HG03135 (cell line): ENCODE data around the gene STK26.
"Not testable (repeated sequence)": the region's sequence is repeated elsewhere in the genome, so short reads cannot be mapped to it uniquely, and the experiment has no call there.

Source experiments
- ATAC-seq: cut with Tn5 transposase; IDR thresholded peaks from one replicate; pipeline ENCODE4 v1.9.1; 2021; ENCODE audit warnings: mild to moderate bottlenecking, moderate library complexity; ENCODE audit not compliant: unreplicated experiment

Gene STK26

DNA sequence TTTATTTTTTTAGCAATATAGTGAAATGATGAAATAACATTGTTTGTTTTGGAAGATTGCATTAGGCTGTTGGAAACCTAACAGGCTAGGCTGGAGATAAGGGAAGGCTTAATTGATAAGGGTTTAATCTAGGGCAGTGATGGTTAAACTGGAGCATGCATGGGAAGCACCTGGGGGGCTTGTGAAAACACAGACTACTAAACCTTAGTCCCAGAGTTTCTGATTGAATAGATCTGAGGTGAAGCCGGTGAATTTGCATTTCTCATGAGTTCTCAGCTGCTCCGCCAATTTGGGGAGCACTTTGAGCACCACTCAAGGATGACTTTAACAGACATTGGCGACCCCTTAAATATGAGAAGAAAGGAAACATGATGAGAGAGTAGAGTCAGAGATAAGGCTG is 11.5 kb downstream of the STK26 start:
- no peak for ATAC-seq

DNA sequence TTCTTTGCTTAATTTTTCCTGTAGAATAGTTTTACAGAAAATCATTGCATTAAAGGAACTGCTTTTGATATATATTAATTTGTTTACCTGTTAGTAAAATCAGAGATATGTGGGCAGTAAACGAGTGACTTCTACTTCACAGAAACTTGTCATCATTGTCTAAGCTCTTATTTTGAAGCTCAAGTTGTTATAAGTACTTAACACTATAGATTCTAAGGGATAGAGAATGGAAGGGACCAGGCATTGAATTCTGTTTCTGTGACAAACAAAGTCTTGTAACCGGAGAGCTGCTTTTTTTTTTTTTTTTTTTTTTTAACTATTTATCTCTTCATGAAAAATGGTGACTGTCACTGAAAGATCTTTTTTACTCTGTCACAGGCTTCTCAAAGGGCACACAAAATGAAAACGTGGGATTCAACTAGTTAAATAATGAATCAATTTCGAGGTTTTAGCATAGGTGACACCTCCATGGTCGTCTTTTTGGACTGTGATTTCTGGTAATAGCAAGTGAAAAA is 14.4 kb downstream of the STK26 start:
- ATAC-seq: no peak

DNA sequence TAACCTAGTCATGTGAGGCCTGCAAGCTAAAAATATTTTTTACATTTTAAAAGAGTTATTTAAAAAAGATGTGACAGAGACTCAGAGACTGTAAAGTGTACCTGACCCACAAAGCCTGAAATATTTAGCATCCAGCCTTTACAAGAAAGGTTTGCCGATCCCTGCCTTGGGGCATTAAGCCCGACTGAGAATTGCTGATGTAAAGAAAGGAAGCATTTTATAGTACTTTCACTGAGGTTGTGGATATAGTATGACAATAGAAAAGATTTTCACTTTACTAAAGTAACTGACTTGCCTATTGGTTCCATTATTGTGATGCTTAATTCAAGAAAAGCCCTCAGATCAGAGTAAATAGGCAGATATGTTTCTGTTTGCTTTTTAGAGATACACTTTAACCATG is 17.0 kb downstream of the STK26 start:
- ATAC-seq: no peak

DNA sequence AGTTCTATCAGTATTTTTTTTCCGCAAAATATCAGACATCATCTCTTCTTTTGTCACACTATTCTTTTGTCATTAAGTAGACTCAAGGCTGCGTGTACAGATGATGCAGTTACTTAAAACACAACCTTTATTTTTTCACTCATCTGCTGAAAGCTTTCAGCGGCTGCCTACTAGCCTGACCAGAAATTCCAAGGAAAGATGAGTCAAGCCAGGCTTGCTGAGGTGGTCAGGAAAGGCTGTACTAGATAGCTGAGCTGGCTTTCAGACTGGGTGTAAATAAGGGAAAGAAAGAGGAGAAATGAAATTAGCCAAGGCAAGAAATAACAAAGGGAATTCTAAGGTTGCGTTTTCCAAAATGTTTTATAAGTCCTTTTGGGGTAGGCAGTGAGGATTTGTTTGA is 17.9 kb downstream of the STK26 start:
- ATAC-seq: no peak

DNA sequence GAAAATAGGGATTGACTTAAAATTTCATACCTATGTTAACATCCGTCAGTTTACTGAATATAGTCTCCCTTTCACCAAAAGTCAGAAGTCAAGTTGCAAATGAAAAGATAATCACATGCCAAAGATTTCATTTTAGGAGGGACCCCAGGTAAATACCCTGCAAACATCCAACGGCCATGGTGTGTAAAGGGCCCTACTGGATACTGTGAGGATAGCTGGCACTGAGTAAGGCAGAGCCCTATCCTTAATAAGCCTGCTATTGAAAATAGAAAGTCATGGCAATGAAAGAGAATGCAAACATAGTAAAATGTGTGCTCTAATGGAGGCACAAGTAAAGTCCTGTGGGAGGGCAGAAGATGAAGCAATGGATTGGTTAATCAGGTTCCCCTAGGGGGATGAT is 20.9 kb downstream of the STK26 start:
- no peak for ATAC-seq

DNA sequence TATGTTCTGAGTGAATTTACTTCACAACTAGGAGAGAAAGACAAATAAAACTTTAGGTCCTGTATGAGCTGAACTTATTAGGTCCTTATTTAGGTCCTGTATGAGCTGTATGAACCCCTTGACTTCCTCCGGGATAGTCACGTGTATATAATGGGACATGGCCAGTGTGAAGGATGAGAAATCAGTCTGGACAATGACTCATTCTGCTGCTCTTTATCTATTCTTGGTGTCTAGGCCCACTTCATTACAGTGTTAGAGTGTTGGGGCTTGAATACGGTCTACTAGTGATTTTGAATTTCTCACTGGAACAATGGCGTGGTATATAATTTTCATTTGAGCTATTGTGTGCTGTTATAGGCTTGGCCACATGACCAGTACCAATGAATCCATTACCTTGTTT is 21.9 kb downstream of the STK26 start:
- ATAC-seq: no peak

DNA sequence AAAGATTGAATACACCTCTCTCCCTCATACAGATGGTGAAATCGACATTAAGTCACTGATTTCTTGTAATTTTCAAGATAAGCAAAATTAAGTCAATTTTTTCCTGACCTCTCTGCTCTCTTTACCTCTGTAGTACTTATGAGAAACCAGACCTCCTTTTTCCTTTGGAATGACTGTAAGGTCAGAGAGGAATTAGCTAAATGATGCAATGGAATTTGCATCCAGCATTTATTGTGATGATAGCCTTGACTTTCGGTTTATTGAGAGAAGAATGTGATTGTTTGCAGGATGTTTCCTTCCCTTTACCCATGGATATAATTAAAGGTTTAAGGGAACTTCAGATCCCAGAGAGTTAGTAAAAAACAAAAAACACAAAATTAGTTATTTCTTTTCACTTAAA is 22.4 kb downstream of the STK26 start:
- ATAC-seq: no peak

DNA sequence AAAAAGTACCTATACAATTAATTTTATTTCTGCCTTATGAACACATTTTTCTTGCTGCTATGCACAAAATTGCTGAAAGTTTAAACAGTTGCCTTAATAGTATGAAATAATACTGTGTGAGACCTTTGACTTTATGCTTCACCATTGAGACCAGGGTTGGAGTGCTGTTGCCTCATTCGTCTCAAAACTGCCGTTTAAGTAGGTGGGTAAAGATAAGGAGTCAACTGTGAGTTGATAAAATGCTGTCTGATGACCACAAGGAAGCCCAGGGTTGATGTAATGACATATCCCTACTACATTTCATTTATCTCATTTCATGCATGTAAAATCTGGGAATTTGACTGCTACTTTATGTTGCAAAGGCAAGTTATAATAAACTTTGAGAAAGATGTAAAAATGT is 23.4 kb downstream of the STK26 start:
- no peak for ATAC-seq

DNA sequence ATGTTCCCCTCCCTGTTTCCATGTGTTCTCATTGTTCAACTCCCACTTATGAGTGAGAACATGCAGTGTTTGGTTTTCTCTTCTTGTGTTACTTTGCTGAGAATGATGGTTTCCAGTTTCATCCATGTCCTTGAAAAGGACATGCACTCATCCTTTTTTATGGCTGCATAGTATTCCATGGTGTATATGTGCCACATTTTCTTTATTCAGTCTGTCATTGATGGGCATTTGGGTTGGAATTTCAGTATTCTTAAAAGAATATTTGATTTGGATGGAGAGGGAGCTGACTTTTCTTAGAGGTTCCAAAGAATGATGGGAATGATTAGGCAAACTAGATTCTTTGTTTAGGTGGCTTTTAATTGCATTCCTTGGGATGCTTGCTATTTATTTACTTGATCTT is 28.7 kb downstream of the STK26 start:
- ATAC-seq: not testable (repeated sequence)

DNA sequence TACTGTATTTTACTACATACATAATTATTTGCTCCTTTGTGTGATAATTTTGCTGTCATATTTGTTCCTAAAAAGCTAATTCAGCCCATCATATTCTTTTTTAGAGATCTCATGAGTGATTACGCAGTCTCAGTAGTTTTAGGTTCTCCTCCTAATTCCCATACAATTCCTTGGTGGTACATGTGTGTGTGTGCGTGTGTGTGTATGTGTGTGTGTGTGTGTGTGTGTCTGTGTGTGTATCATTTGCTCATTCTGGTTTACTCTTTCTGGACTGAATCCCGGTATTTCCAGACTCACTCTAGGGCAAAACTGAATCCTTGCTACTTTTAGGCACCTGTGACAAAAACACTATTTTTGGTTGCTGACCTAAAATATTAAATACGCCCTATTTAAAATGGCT is 34.9 kb downstream of the STK26 start:
- no peak for ATAC-seq

DNA sequence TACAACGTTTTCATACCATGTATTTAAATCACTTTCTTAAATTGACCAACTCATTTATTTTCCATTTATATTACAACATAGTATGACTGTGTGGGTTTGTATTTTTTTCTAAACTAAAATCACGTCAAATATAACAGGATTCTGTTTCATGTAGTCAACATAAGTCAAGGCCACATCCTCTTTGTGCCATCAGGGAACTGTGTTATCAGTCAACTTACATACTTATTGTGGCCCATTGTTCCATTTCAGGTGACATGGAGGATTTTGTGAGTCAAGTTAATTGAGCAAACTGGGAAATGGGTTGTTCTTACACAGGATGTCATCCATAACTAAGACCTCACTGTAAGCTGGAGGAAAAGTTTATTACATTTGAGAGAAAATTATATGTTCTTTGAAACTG is 35.9 kb downstream of the STK26 start:
- no peak for ATAC-seq

DNA sequence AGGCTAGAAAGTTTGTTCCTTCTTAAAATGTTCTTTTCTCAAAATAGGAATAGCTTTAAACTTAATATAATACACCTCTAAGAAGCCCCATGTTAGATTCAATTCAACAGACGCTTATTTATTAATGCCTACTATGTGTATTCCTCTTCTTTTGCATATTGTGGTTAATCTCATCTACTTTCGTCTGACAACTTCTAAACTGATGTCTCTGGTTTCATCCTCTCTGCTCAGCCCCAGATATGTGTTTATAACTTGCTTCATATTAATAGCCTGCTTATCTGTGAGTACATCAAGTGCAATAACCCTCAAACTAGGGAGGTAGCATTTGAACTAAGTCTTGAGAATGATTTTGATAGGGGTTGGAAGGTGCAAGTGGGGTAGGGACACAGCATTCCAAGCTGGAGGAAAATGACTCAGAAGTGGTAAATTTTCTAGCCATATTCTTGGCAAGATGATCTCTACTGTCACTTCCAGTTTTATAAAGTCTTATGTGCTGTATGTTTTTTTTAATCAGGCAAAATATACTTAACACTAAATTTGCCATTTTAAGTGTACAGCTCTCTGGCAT is 37.0 kb downstream of the STK26 start:
- no peak for ATAC-seq

DNA sequence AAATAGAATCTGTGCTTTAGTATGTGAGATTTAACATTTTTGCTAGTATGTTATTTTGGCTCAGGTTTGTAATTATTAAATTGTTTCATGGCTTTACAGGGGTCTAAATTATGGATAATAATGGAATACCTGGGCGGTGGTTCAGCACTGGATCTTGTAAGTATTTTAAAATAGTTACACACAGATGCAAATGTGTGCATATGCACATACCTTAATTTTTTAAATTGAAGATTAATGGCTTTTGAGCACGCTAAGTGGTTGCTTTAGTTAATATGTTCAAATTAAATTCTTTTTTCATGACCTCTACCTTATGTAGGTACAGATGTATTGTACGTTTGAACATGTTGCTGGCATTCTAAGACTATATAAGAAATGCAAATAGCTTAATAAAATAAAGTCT is 40.2 kb downstream of the STK26 start:
- no peak for ATAC-seq

DNA sequence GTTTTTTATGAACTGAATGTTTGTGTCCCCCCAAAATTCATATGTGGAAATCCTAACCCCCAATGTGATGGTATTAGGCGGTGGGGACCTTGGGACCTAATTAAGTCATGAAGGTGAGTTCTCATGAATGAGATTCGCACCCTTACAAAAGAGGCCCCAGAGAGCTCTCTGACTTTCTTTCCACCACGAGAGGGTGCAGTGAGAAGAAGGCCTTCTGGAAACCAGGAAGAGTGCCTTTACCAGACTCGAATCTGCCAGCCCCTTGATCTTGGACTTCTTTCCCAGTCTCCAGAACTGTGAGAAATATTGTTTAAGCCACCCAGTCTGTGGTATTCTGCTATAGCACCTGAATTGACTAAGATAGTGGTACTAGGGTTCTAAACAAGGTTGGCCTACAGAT is 40.8 kb downstream of the STK26 start:
- ATAC-seq: no peak

DNA sequence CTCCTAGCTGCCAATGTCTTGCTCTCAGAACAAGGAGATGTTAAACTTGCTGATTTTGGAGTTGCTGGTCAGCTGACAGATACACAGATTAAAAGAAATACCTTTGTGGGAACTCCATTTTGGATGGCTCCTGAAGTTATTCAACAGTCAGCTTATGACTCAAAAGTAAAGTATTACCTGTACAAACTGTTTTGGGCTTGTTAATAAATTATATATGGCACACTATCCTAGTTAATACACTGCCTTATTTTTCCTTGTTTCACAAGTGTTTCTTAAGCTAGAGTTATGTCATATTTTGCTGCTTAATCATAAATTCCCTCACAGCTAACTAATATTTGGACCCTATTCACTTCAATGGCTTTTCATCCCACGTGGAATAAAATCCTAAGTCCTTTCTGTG is 45.3 kb downstream of the STK26 start:
- ATAC-seq: no peak

DNA sequence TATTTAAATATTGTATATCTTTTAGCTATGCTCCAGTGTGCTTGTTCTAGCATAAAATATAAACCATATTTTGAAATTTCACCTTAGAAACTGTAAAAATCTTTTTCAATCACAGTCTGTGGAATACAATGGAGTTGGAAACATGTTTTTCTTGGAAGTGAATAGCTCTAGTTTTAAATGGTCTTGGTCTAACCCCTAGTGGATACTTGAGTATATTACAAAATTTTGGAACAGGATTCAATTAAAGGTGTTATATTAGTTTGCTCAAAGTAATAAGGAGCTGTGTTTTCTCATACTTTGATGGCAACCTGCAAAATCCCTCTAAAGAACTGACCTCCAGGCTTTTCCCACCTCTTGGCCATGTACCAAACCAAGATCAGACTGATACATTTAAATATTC is 48.2 kb downstream of the STK26 start:
- no peak for ATAC-seq

DNA sequence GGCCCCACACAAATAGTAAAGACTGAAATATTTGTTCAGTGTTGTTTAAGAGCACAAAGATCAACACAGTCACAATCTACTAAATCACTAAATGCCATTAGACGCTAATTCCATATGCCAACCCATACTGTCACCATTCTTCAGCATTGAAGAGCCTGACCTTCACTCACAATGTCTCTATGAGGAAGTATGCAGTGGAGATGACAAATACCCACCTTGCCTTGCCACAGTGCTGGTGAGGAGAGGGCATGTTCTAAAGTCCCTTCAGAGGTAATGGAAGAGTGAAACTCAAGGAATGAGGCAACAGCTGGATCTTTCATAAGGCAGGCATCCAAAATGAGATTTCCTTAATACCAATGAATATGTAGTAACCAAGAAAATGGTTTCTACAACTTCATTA is 54.3 kb downstream of the STK26 start:
- no peak for ATAC-seq

DNA sequence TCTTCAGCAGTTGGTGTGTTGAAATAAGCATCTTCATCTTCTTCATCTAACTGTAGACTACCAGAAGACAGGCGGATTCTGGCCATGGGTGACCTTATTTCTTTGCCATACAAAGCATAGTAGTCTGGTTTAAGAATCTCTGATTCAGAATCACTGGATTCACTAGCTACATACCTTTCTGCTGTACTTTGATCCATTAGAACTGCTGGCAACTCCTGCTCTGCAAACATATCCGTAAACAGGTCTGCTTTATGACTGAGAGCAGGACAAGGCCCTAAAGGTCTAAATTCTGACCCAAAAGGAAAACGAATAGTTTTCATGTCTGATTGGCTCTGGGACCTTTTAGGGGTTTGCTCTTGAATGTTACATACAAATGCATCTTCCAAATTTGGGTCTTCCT is 54.8 kb downstream of the STK26 start:
- no peak for ATAC-seq

DNA sequence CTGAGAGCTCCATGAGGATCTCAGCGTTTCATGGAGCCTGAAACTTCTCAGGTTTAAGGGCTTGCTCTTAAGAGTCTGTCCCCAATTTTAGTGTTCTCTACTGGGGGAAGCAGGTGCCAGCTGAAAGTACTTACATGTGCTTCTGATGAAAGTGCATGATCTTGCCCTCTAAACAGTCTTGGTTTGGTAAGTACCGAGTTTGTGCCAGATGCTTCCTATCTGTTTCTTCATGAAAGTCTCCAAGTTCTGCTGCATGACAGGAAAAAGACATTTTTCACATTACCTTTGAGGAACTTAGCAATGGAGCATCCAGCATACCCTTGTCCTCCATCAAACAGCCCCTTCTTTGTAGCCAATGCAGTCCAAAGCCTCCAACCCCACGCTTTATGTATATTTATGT is 62.7 kb downstream of the STK26 start:
- ATAC-seq: no peak

DNA sequence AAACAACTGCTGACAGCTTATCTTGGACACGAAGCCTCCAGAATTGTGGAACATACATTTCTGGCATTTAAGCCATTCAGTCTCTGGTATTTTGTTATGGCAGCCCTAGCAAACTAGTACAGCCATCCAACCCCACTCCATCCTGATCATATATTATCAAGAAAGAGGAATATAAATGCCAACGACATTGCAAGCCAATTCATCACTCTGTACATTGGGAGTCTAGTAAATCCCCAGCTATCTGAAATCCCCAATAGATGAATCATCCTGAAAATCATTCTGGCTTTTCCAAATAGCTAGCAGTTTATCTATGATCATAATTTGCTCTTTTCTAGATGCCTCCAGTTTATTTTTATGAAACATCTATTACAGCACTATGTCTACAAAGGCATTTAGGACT is 63.6 kb downstream of the STK26 start:
- no peak for ATAC-seq

DNA sequence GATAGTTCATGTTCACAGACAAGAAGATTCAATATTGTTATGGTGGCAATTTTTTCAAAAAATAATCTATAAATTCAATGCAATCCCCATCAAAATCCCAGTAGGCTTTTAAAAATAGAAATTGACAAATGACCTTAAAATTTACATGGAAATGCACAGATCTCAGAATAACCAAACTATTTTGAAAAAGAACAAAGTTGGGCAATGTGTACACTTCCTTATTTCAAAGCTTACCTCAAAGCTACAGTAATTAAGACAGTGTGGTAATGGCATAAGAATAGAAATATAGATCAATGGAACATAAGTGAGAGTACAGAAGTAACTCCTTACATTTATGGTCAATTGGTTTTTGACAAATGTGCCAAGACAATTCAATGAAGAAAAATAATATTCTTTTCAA is 65.8 kb downstream of the STK26 start:
- no peak for ATAC-seq

DNA sequence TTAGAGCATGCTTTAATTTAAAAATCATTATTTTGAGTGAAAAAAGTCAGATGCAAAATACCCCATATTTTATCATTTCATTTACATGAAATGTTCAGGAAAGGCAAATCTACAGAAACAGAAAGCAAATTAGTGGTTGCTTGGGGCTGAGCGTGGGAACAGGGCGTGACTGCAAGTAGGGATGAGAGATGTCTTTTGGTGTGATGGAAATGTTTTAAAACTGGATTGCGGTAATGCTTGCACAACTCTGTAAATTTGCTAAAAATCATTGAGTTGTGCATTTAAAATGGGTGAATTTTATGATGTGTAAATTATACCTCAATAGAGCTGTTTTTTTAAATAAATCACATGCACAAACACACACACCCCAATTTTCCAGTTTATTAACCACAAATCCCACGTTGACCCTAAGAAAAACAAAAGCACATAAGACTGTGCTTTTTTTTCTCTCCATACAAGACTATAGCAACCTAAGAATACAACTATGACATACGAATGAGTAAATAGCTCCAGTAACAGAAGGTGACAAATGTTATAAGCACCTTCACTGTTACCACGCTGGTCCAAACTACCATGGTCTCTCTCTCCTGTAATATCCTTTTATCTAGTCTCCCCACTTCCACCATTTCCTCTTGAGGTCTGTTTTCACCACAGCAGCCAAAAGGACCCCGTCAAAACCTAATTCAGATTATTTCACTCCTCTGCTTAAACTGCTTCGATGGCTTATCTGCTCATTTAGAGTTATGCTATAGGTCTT is 67.5 kb downstream of the STK26 start:
- no peak for ATAC-seq
